Cardiac fibroblast (primary cell): ENCODE data around the gene COL23A1.
"Not testable (repeated sequence)": the region's sequence is repeated elsewhere in the genome, so short reads cannot be mapped to it uniquely, and the experiment has no call there.

Experiments used
- DNase-seq, 2 donors: peaks; one replicate each; pipeline versions ENCODE4 v3.0.0 to v3.0.0-alpha.2; 2010; ENCODE audit warnings: low read depth in 2 of 2
- H3K4me3 ChIP-seq, 2 donors: replicated peaks in 1 of 2; 1 replicate in 1 of 2; 2 replicates in 1 of 2; pipeline ENCODE4 v1.5.1; 2011; ENCODE audit warnings: low read depth in 2 of 2, low read length in 2 of 2, mild to moderate bottlenecking in 2 of 2, moderate library complexity in 1 of 2
- CTCF ChIP-seq: IDR thresholded peaks from one replicate; pipeline ENCODE4 v1.5.1; 2011; ENCODE audit warnings: low read depth, mild to moderate bottlenecking, low read length, inconsistent platforms

Gene COL23A1

GRCh38 chr5:178241688-178242231 lies 348.4 kb downstream of the COL23A1 start:
- no peak for DNase-seq
- no peak overlapping the region for H3K4me3 ChIP-seq
- TF ChIP-seq CTCF: no peak

- no peak overlapping the region for H3K4me3 ChIP-seq
- no peak for DNase-seq
- no peak for TF ChIP-seq CTCF
These were observed 348.9 kb downstream of the COL23A1 start for GRCh38 chr5:178241231-178241663.

GRCh38 chr5:178240766-178241165 lies 349.4 kb downstream of the COL23A1 start:
- TF ChIP-seq CTCF: no peak
- no peak overlapping the region for H3K4me3 ChIP-seq
- DNase-seq: no peak

- TF ChIP-seq CTCF: no peak
- H3K4me3 ChIP-seq: no peak overlapping the region
- DNase-seq: no peak
These were observed 349.9 kb downstream of the COL23A1 start for GRCh38 chr5:178240341-178240741.

GRCh38 chr5:178239626-178240301 lies 350.4 kb downstream of the COL23A1 start:
- DNase-seq, H3K4me3 ChIP-seq: not testable (repeated sequence)

GRCh38 chr5:178238711-178239592 lies 351.2 kb downstream of the COL23A1 start:
- no peak for DNase-seq
- no peak overlapping the region for H3K4me3 ChIP-seq
- no peak for TF ChIP-seq CTCF

GRCh38 chr5:178238313-178238635 lies 351.9 kb downstream of the COL23A1 start:
- DNase-seq: no peak
- H3K4me3 ChIP-seq: no peak overlapping the region
- TF ChIP-seq CTCF: no peak
